ENCODE measurements around the gene C11orf21. TPM values are rescaled to one million over a fixed set of nuclear protein-coding genes. Genes with fewer than 3 reads are reported as not detected.

Gene C11orf21
- total and polyA plus RNA-seq, 9 of the 15 experiments (the other 6 are each of a cell fraction or from before 2014, with no cell fraction given), result 0.10 to 2.6 (median 2.0) TPM

GRCh38 chr11:2268729-2269600 is 32.8 kb downstream of the C11orf21 start (continued):
- TF ChIP-seq E2F6 (IDR thresholded peaks at IDR 0.05; ENCODE audit: borderline replicate concordance in 1 of 2, extremely low read depth in 1 of 2, insufficient read depth in 1 of 2, insufficient read length in 1 of 2, low read depth in 1 of 2, low read length in 1 of 2, poor library complexity in 1 of 2, severe bottlenecking in 1 of 2) (peak in 1 of 2 experiments; percentile 63), ELF2 (CRISPR knock-in tag; IDR thresholded peaks at IDR 0.05) (no peak), CEBPG (CRISPR knock-in tag; IDR thresholded peaks at IDR 0.05) (no peak), CEBPG (tag; conservative IDR thresholded peaks at IDR 0.05 in 1 of 2, IDR thresholded peaks at IDR 0.05 in 1 of 2) (peak in 1 of 2 experiments; percentile 25; a peak in 1 of 4 replicates), RFX5 (IDR thresholded peaks at IDR 0.05; ENCODE audit: low read depth, low read length) (no peak), PREB (CRISPR knock-in tag; IDR thresholded peaks at IDR 0.05) (no peak), GABPA (tag; conservative IDR thresholded peaks at IDR 0.05; ENCODE audit: low read depth) (0 out of 2 replicates have a peak, but pooled peaks have one; percentile 3), DDX20 (tag; IDR thresholded peaks at IDR 0.05; ENCODE audit: low read depth) (no peak), TARDBP (IDR thresholded peaks at IDR 0.05) (no peak), STAT5A (IDR thresholded peaks at IDR 0.05; ENCODE audit: borderline replicate concordance, low read length) (no peak)

Measured in K562 (cell line).